H9 (cell line): ENCODE data around the gene TSC2. TPM values are rescaled to one million over a fixed set of nuclear protein-coding genes. Genes with fewer than 3 reads are reported as not detected.

Experiments
- DNase-seq: peaks from one replicate; pipeline ENCODE4 v3.0.0-alpha.2; 2017
- H2AFZ ChIP-seq: one replicate; pipeline ENCODE4 v1.6.1; 2013; ENCODE audit warnings: mild to moderate bottlenecking, low read length, control low read depth, moderate library complexity
- H2AK5ac ChIP-seq: 2 replicates; pipeline ENCODE4 v1.6.1; 2013; ENCODE audit warnings: low read length, control low read depth, mixed read lengths; ENCODE audit not compliant: insufficient read length
- H2BK120ac ChIP-seq: one replicate; pipeline ENCODE4 v1.6.1; 2013; ENCODE audit warnings: low read depth, mild to moderate bottlenecking, low read length, control low read depth, inconsistent platforms; ENCODE audit not compliant: poor library complexity, severe bottlenecking
- H2BK12ac ChIP-seq: 2 replicates; pipeline ENCODE4 v1.6.1; 2013; ENCODE audit warnings: low read length, control low read depth, mixed read lengths, low read depth; ENCODE audit not compliant: insufficient read length
- H2BK15ac ChIP-seq: 2 replicates; pipeline ENCODE4 v1.6.1; 2013; ENCODE audit warnings: low read depth, low read length, control low read depth
- H2BK20ac ChIP-seq: one replicate; pipeline ENCODE4 v1.6.1; 2013; ENCODE audit warnings: low read depth, mild to moderate bottlenecking, low read length, control low read depth, inconsistent platforms; ENCODE audit not compliant: poor library complexity, severe bottlenecking
- H2BK5ac ChIP-seq: 2 replicates; pipeline ENCODE4 v1.6.1; 2013; ENCODE audit warnings: low read length, control low read depth, mixed read lengths; ENCODE audit not compliant: insufficient read length
- H3K14ac ChIP-seq: 2 replicates; pipeline ENCODE4 v1.6.1; 2013; ENCODE audit warnings: low read length, control low read depth; ENCODE audit not compliant: insufficient read depth
- H3K18ac ChIP-seq: 2 replicates; pipeline ENCODE4 v1.6.1; 2013; ENCODE audit warnings: low read depth, mild to moderate bottlenecking, mixed read lengths, low read length, control low read depth; ENCODE audit not compliant: insufficient read length
- H3K23ac ChIP-seq: 2 replicates; pipeline ENCODE4 v1.6.1; 2013; ENCODE audit warnings: low read length, control low read depth, mixed read lengths, low read depth; ENCODE audit not compliant: insufficient read length
- H3K23me2 ChIP-seq: 2 replicates; pipeline ENCODE4 v1.6.1; 2013; ENCODE audit warnings: low read depth, mild to moderate bottlenecking, mixed read lengths, low read length, control low read depth; ENCODE audit not compliant: insufficient read length, poor library complexity, severe bottlenecking
- H3K27ac ChIP-seq: 2 replicates; pipeline ENCODE4 v1.5.1; 2013; ENCODE audit warnings: low read length, control low read depth, mixed read lengths, low read depth; ENCODE audit not compliant: insufficient read length
- H3K27me3 ChIP-seq: 2 replicates; pipeline ENCODE4 v1.6.1; 2013; ENCODE audit warnings: low read length, control low read depth, inconsistent platforms; ENCODE audit not compliant: insufficient read depth
- H3K4ac ChIP-seq: 2 replicates; pipeline ENCODE4 v1.6.1; 2013; ENCODE audit warnings: low read depth, mild to moderate bottlenecking, control low read depth, inconsistent platforms, low read length, moderate library complexity
- H3K4me1 ChIP-seq: 2 replicates; pipeline ENCODE4 v1.6.1; 2013; ENCODE audit warnings: low read length, control low read depth, inconsistent platforms; ENCODE audit not compliant: insufficient read depth
- H3K4me2 ChIP-seq: 2 replicates; pipeline ENCODE4 v1.6.1; 2013; ENCODE audit warnings: low read length, control low read depth, mixed read lengths; ENCODE audit not compliant: insufficient read length, insufficient read depth
- H3K56ac ChIP-seq: 2 replicates; pipeline ENCODE4 v1.6.1; 2013; ENCODE audit warnings: low read depth, mild to moderate bottlenecking, mixed read lengths, low read length, control low read depth; ENCODE audit not compliant: insufficient read length
- H3K79me1 ChIP-seq: 2 replicates; pipeline ENCODE4 v1.6.1; 2013; ENCODE audit warnings: low read depth, mild to moderate bottlenecking, moderate library complexity, low read length, control low read depth, inconsistent platforms; ENCODE audit not compliant: insufficient read depth, poor library complexity, severe bottlenecking
- H3K79me2 ChIP-seq: 2 replicates; pipeline ENCODE4 v1.6.1; 2013; ENCODE audit warnings: low read length, control low read depth, inconsistent platforms; ENCODE audit not compliant: insufficient read depth
- H3K9ac ChIP-seq: 2 replicates; pipeline ENCODE4 v1.6.1; 2013; ENCODE audit warnings: low read length, control low read depth, mixed read lengths; ENCODE audit not compliant: insufficient read length; ENCODE audit errors: extremely low read depth
- H3K9me3 ChIP-seq: one replicate; pipeline ENCODE4 v1.6.1; 2013; ENCODE audit warnings: low read depth, low read length, inconsistent platforms; ENCODE audit not compliant: control insufficient read depth
- H3T11ph ChIP-seq: one replicate; pipeline ENCODE4 v1.6.1; 2013; ENCODE audit warnings: mild to moderate bottlenecking, low read length, control low read depth, inconsistent platforms
- H4K20me1 ChIP-seq: one replicate; pipeline ENCODE4 v1.6.1; 2013; ENCODE audit not compliant: control insufficient read depth, insufficient read length, insufficient read depth
- H4K5ac ChIP-seq: 2 replicates; pipeline ENCODE4 v1.6.1; 2013; ENCODE audit warnings: low read depth, mild to moderate bottlenecking, mixed read lengths, low read length, control low read depth; ENCODE audit not compliant: insufficient read length
- H4K8ac ChIP-seq: replicated peaks from 2 replicates; pipeline ENCODE4 v1.6.1; 2013; ENCODE audit warnings: low read length, control low read depth, mixed read lengths, low read depth; ENCODE audit not compliant: insufficient read length
- H4K91ac ChIP-seq: 2 replicates; pipeline ENCODE4 v1.6.1; 2013; ENCODE audit warnings: low read depth, mild to moderate bottlenecking, moderate library complexity, mixed read lengths, low read length, control low read depth; ENCODE audit not compliant: insufficient read length
- H3K27ac Mint-ChIP-seq, 3 experiments: 2 replicates in 2 of 3; 3 replicates in 1 of 3; pipeline ENCODE4 v1.8.0; 2020 to 2021; ENCODE audit warnings: mixed read lengths in 3 of 3, mild to moderate bottlenecking in 1 of 3, moderate library complexity in 1 of 3
- H3K27me3 Mint-ChIP-seq: 2 replicates; pipeline ENCODE4 v1.8.0; 2021; ENCODE audit warnings: low read depth, mild to moderate bottlenecking, moderate library complexity, mixed read lengths
- H3K36me3 Mint-ChIP-seq, 3 experiments: 2 replicates in 2 of 3; 3 replicates in 1 of 3; pipeline ENCODE4 v1.8.0; 2020 to 2021; ENCODE audit warnings: low read depth in 3 of 3, mixed read lengths in 3 of 3; ENCODE audit not compliant: insufficient read depth in 1 of 3
- H3K4me1 Mint-ChIP-seq, 2 experiments: 2 replicates each; pipeline ENCODE4 v1.8.0; 2020; ENCODE audit warnings: mixed read lengths in 2 of 2
- H3K4me3 Mint-ChIP-seq, 2 experiments: 2 replicates in 1 of 2; 3 replicates in 1 of 2; pipeline ENCODE4 v1.8.0; 2020 to 2021; ENCODE audit warnings: mild to moderate bottlenecking in 2 of 2, mixed read lengths in 2 of 2, moderate library complexity in 1 of 2
- H3K9me3 Mint-ChIP-seq, 2 experiments: 2 replicates in 1 of 2; 3 replicates in 1 of 2; pipeline ENCODE4 v1.8.0; 2020; ENCODE audit warnings: mild to moderate bottlenecking in 2 of 2, mixed read lengths in 2 of 2, moderate library complexity in 1 of 2
- CTCF ChIP-seq: fragments of 200-600 bp; sonication (generic); conservative IDR thresholded peaks from 3 replicates; pipeline ENCODE4 v1.8.0; 2021; ENCODE audit warnings: antibody characterized with exemption, mild to moderate bottlenecking
- WGBS: extraction: QIAGEN DNeasy Blood & Tissue Kit; methylation state at CpG from one replicate; pipeline ENCODE4 v1.1.7; 2013; ENCODE audit warnings: missing lambda C conversion rate, low lambda C conversion rate, mixed read lengths; ENCODE audit not compliant: insufficient read length; ENCODE audit errors: extremely low coverage; 5-methylcytosine and 5-hydroxymethylcytosine counted together
- total RNA-seq: library from RNA; stranded (reverse); gene quantifications from 2 replicates; pipeline ENCODE4 v1.2.1, GENCODE V29; 2021

The TSC2 gene
- total RNA-seq, 1 experiment from 2014 or later = 122 TPM

- no peak overlapping the region for H2BK120ac ChIP-seq
- H3K27me3 ChIP-seq = no peaks in the 10 kb centered on the region
- peak overlapping the region; percentile 13 for H3K4me2 ChIP-seq
- H4K91ac ChIP-seq = no peak overlapping the region
- no peaks in the 10 kb centered on the region for H3K23me2 ChIP-seq
- Mint-ChIP-seq H3K9me3 (no peaks in the 10 kb centered on the region), H3K27ac (no peak overlapping the region), H3K36me3 (peaks cover 0 to 25% (median 21%) of the 10 kb centered on the region in 3 experiments; a peak in 6 of 7 replicates), H3K4me1 (no peaks in the 10 kb centered on the region), H3K4me3 (peak overlapping the region; percentile 44 to 68; a peak in 4 of 5 replicates), H3K27me3 (no peaks in the 10 kb centered on the region)
- no peaks in the 10 kb centered on the region for H4K20me1 ChIP-seq
- H3K18ac ChIP-seq = no peak overlapping the region
- peak; percentile 68 for TF ChIP-seq CTCF
- H2BK12ac ChIP-seq = no peak overlapping the region
- peak; percentile 91 for DNase-seq
- no peak overlapping the region for H3T11ph ChIP-seq
- H3K23ac ChIP-seq = no peak overlapping the region
- H3K56ac ChIP-seq = no peak overlapping the region
- no peak overlapping the region for H2BK5ac ChIP-seq
- no peak overlapping the region for H3K27ac ChIP-seq
- H4K5ac ChIP-seq = no peak overlapping the region
- H3K4me1 ChIP-seq = no peaks in the 10 kb centered on the region
- no peak overlapping the region for H3K4ac ChIP-seq
- H3K79me1 ChIP-seq = no peaks in the 10 kb centered on the region
- H3K14ac ChIP-seq = peak overlapping the region; percentile 9; the same call in 1 of the 2 replicates
- no CpG with 5 or more reads among the region's 101 CpGs for WGBS
- H4K8ac ChIP-seq = no peak overlapping the region
- no peak overlapping the region for H2AK5ac ChIP-seq
- no peak overlapping the region for H2BK15ac ChIP-seq
- H3K9ac ChIP-seq = no peak overlapping the region
- no peaks in the 10 kb centered on the region for H3K79me2 ChIP-seq
- H2BK20ac ChIP-seq = no peak overlapping the region
- no peak overlapping the region for H2AFZ ChIP-seq
- H3K9me3 ChIP-seq = no peaks in the 10 kb centered on the region
Observed at GRCh38 chr16:2090777-2091546, 43.2 kb downstream of the TSC2 start.
